HG03432 (cell line): ENCODE measurements around the gene ECHDC1.
A peak's percentile ranks its signal among the peaks of the same experiment; 100 is the strongest.

Experiments used
- ATAC-seq: cut with Tn5 transposase; IDR thresholded peaks from one replicate; pipeline ENCODE4 v1.9.1; 2021; ENCODE audit warnings: mild to moderate bottlenecking, moderate library complexity; ENCODE audit not compliant: unreplicated experiment

The ECHDC1 gene

GRCh38 chr6:127290391-127291265 is 52.8 kb downstream of the ECHDC1 start:
- peak; percentile 51 for ATAC-seq

- ATAC-seq: no peak
Measured at GRCh38 chr6:127289934-127290333, 53.5 kb downstream of the ECHDC1 start.

- ATAC-seq: peak; percentile 21
Measured at GRCh38 chr6:127288705-127289104, 54.7 kb downstream of the ECHDC1 start.

GRCh38 chr6:127282184-127282583 is 61.2 kb downstream of the ECHDC1 start:
- no peak for ATAC-seq

GRCh38 chr6:127279815-127280214 is 63.6 kb downstream of the ECHDC1 start:
- ATAC-seq: no peak

GRCh38 chr6:127277878-127278843 is 65.2 kb downstream of the ECHDC1 start:
- no peak for ATAC-seq

GRCh38 chr6:127276331-127276730 is 67.1 kb downstream of the ECHDC1 start:
- no peak for ATAC-seq

- no peak for ATAC-seq
Measured at GRCh38 chr6:127273499-127273898, 69.9 kb downstream of the ECHDC1 start.

GRCh38 chr6:127272576-127272975 is 70.8 kb downstream of the ECHDC1 start:
- ATAC-seq: no peak

- peak; percentile 0 for ATAC-seq
Measured at GRCh38 chr6:127267646-127268625, 75.5 kb downstream of the ECHDC1 start.

GRCh38 chr6:127266892-127267645 is 76.3 kb downstream of the ECHDC1 start:
- peak; percentile 81 for ATAC-seq

GRCh38 chr6:127266178-127266891 is 77.1 kb downstream of the ECHDC1 start, which contains the start of gene RNF146:
Gene RNF146 (plus strand): TSS chr6:127266864. CDS start chr6:127280339, 13,475 bp downstream.
- peak; percentile 89 for ATAC-seq

- ATAC-seq: no peak
Measured at GRCh38 chr6:127263481-127263880, 79.9 kb downstream of the ECHDC1 start.

- no peak for ATAC-seq
Measured at GRCh38 chr6:127262896-127263295, 80.5 kb downstream of the ECHDC1 start.

- no peak for ATAC-seq
Measured at GRCh38 chr6:127255286-127255685, 88.1 kb downstream of the ECHDC1 start.

GRCh38 chr6:127249621-127250020 is 93.8 kb downstream of the ECHDC1 start:
- ATAC-seq: no peak

GRCh38 chr6:127247114-127248096 is 96.0 kb downstream of the ECHDC1 start:
- no peak for ATAC-seq

- no peak for ATAC-seq
Measured at GRCh38 chr6:127243501-127243900, 99.9 kb downstream of the ECHDC1 start.
